Activated T-helper 17 cell treated with anti-CD3 and anti-CD28 coated beads, Interleukin-2, amount 50 U/mL, for 72 hours (primary cell): ENCODE data around the gene RGPD6. TPM values are rescaled to one million over a fixed set of nuclear protein-coding genes. Genes with fewer than 3 reads are reported as not detected.
"Not testable (repeated sequence)": the region's sequence is repeated elsewhere in the genome, so short reads cannot be mapped to it uniquely, and the experiment has no call there.

Source experiments
- ATAC-seq: fragments of 150-1000 bp; cut with Tn5 transposase; replicated peaks from 2 replicates; pipeline ENCODE4 v1.10.0; 2021; ENCODE audit warnings: mild to moderate bottlenecking, moderate library complexity
- H3K27ac Mint-ChIP-seq: one replicate; pipeline ENCODE4 v1.8.0; 2022; ENCODE audit warnings: mixed read lengths
- H3K27me3 Mint-ChIP-seq: one replicate; pipeline ENCODE4 v1.8.0; 2022; ENCODE audit warnings: mixed read lengths
- H3K36me3 Mint-ChIP-seq: one replicate; pipeline ENCODE4 v1.8.0; 2022; ENCODE audit warnings: low read depth, mild to moderate bottlenecking, mixed read lengths
- H3K4me1 Mint-ChIP-seq: one replicate; pipeline ENCODE4 v1.8.0; 2022; ENCODE audit warnings: mixed read lengths
- H3K4me3 Mint-ChIP-seq: one replicate; pipeline ENCODE4 v1.8.0; 2022; ENCODE audit warnings: mild to moderate bottlenecking, mixed read lengths
- H3K9me3 Mint-ChIP-seq: one replicate; pipeline ENCODE4 v1.8.0; 2022; ENCODE audit warnings: mixed read lengths
- total RNA-seq, 2 donors: library from RNA; stranded (reverse); gene quantifications; one replicate each; pipeline ENCODE4 v1.2.3, GENCODE V29; 2022

RGPD6 gene
- total RNA-seq, 2 donors from 2014 or later: 12.5 to 16.1 TPM

GRCh38 chr2:110578429-110578828 lies 1.4 kb upstream of the RGPD6 start:
- H3K27me3 Mint-ChIP-seq, H3K4me3 Mint-ChIP-seq, H3K27ac Mint-ChIP-seq, H3K9me3 Mint-ChIP-seq, ATAC-seq, H3K4me1 Mint-ChIP-seq, H3K36me3 Mint-ChIP-seq: not testable (repeated sequence)

GRCh38 chr2:110499755-110500377 lies 77.2 kb downstream of the RGPD6 start:
- peak; percentile 75 for ATAC-seq

DNA sequence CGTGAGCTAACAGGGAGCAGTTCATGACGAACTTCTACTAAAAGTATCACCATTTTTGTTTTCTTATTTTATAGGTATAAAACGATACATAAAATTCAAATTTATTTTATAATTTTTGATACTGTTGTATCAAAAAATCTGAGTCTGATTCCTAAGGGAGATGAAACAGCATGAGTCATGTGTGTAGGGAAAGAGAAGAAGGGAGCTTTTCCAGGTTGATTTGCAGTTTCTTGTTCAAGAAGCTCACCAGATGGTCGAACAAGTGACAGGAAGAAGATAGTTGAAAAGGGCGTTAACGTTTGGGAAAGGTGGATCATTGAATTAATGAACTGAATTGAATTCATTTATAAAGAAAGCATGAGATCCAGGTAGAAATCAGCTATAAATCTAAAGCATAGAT lies 81.0 kb downstream of the RGPD6 start:
- not testable (repeated sequence) for H3K27me3 Mint-ChIP-seq, ATAC-seq, H3K27ac Mint-ChIP-seq, H3K4me1 Mint-ChIP-seq, H3K4me3 Mint-ChIP-seq, H3K36me3 Mint-ChIP-seq, H3K9me3 Mint-ChIP-seq

More at GRCh38 chr2:110499755-110500377, 77.2 kb downstream of the RGPD6 start:
- H3K4me1 Mint-ChIP-seq, H3K36me3 Mint-ChIP-seq, H3K4me3 Mint-ChIP-seq, H3K27me3 Mint-ChIP-seq, H3K9me3 Mint-ChIP-seq, H3K27ac Mint-ChIP-seq: not testable (repeated sequence)

GRCh38 chr2:110494488-110494887 lies 82.5 kb downstream of the RGPD6 start:
- not testable (repeated sequence) for H3K4me1 Mint-ChIP-seq, H3K4me3 Mint-ChIP-seq, H3K9me3 Mint-ChIP-seq

DNA sequence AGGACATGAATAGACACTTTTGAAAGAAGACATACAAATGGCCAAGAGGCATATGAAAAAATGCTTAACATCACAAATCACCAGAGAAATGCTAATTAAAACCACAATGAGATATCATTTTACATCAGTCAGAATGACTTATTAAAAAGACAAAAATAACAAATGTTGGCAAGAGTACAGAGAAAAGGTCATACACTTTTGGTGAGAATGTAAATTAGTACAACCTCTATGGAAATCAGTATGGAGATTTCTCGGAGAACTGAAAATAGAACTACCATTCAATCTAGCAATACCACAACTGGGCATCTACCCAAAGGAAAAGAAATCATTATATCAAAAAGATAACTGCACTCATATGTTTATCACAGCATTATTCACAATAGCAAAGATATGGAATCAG lies 88.0 kb downstream of the RGPD6 start:
- not testable (repeated sequence) for H3K4me1 Mint-ChIP-seq

More at GRCh38 chr2:110494488-110494887, 82.5 kb downstream of the RGPD6 start:
- not testable (repeated sequence) for H3K36me3 Mint-ChIP-seq, ATAC-seq, H3K27me3 Mint-ChIP-seq, H3K27ac Mint-ChIP-seq

GRCh38 chr2:110482697-110483096 lies 94.3 kb downstream of the RGPD6 start:
- not testable (repeated sequence) for H3K27me3 Mint-ChIP-seq, H3K27ac Mint-ChIP-seq, H3K4me1 Mint-ChIP-seq, H3K4me3 Mint-ChIP-seq, H3K9me3 Mint-ChIP-seq, ATAC-seq, H3K36me3 Mint-ChIP-seq

More for the DNA sequence above, 88.0 kb downstream of the RGPD6 start:
- not testable (repeated sequence) for H3K4me3 Mint-ChIP-seq, H3K27ac Mint-ChIP-seq, H3K27me3 Mint-ChIP-seq, H3K36me3 Mint-ChIP-seq, ATAC-seq, H3K9me3 Mint-ChIP-seq

- not testable (repeated sequence) for H3K36me3 Mint-ChIP-seq, H3K9me3 Mint-ChIP-seq, H3K27ac Mint-ChIP-seq, H3K4me3 Mint-ChIP-seq, H3K27me3 Mint-ChIP-seq, H3K4me1 Mint-ChIP-seq
- peak; percentile 50 for ATAC-seq
Measured at GRCh38 chr2:110481200-110481599, 95.8 kb downstream of the RGPD6 start.

DNA sequence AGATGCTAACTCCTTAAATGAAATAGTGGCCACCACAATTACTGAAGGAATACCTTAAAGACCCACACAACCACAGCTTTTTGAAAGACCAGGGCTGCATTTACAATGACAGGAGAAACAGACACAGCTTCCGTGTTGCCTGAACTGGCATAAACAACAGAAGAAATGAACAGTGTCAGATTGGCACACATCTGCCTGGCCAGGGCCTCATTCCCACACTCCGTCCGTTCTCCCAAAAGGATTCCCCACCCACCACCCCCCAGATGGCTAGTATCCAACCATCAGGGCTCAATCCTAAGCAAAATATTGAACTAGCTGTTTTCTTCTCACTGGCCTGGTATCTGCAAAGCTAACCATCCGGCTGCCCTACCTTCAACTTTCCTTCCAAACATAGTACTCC lies 96.9 kb downstream of the RGPD6 start:
- H3K4me3 Mint-ChIP-seq, H3K27me3 Mint-ChIP-seq, H3K9me3 Mint-ChIP-seq, H3K4me1 Mint-ChIP-seq, H3K27ac Mint-ChIP-seq, ATAC-seq, H3K36me3 Mint-ChIP-seq: not testable (repeated sequence)

DNA sequence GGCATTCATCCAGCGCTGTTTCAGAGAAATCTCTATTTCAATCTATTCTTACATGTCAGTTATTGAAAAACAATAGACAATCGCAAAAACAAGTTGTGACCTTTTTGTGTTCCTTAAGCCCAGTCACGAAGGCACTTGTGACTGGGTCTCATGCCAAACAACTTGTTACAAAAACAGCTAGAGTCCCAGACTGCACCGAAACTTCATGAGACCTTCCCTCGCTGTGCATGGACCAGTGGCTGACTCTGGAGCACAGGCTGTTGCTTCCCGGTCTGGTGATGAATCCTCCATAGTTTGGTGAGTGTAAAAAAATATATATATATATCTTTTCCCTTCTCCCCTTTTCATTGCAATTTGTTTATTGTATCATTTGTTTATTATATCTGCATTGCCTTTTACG lies 99.7 kb downstream of the RGPD6 start:
- not testable (repeated sequence) for H3K36me3 Mint-ChIP-seq, H3K27me3 Mint-ChIP-seq, ATAC-seq, H3K27ac Mint-ChIP-seq, H3K9me3 Mint-ChIP-seq, H3K4me1 Mint-ChIP-seq, H3K4me3 Mint-ChIP-seq

DNA sequence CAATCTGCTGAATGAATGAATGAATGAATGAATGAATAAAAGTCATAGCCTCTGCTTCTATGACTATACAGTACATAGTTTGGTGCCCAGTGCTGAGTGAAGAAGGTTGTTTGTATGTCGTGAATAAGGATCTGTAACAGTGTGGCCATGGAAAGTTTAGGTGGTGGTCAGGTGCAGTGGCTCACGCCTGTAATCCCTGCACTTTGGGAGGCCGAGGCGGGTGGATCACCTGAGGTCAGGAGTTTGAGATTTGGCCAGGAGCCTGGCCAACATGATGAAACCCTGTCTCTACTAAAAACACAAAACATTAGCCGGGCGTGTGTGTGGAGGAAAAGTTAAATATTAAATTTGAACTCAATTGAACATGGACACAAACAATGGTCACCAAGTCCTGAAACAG lies 100.1 kb downstream of the RGPD6 start:
- not testable (repeated sequence) for H3K4me3 Mint-ChIP-seq, H3K9me3 Mint-ChIP-seq, ATAC-seq, H3K4me1 Mint-ChIP-seq, H3K36me3 Mint-ChIP-seq, H3K27me3 Mint-ChIP-seq, H3K27ac Mint-ChIP-seq

DNA sequence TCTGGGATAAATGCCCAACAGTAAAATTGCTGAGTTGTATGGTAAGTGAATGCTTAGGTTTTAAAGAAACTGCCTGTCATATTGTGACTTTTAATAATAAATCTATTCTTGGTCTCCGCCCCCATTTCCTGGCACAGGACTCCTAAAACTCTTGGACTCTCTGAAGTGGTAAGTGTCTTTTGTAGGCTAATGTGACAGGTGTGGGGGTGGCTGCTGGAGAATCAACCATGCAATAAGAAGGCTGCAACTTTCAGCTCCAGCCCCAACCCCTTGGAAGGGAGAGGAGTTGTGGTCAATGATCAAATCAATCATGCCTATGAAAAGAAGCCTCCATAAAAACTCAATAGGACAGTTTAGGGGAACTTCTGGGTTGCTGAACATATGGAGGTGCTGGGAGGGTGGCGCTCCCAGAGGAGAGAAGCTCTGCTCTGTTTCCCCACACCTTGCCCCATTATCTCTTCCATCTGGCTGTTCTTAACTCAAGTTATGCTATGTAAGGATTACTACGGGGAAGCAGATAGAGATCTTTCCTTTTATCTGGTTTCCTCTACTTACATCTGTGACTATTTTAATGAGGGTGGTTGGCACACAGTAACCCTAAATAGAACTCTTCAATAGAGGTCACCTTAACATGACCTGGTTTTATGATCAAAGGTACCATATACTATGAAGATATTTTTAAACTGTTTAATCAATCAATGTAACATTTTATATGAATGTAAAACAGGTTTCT lies 101.2 kb downstream of the RGPD6 start:
- H3K9me3 Mint-ChIP-seq, H3K4me3 Mint-ChIP-seq, H3K27ac Mint-ChIP-seq, H3K4me1 Mint-ChIP-seq, H3K27me3 Mint-ChIP-seq, H3K36me3 Mint-ChIP-seq: not testable (repeated sequence)
- peak; percentile 64 for ATAC-seq

DNA sequence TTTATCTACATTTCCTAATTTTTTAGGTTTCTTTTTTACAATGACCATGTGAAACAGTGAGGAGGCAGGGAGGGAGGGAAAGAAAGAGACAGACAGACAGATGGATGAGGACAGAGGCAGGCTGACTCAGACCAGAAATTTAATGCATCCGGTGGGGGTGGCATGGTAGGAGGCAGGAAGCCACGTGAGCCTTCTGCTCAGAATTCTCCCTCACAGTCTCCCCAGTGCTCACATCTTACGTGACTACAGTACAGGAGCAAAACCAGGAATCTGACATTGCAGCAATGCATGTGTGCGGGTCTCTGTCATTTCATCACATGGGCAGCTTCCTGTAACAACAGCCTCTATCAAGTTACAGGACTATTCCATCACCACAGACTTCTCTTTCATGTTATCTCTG lies 102.1 kb downstream of the RGPD6 start:
- peak; percentile 91 for ATAC-seq
- H3K27me3 Mint-ChIP-seq, H3K36me3 Mint-ChIP-seq, H3K9me3 Mint-ChIP-seq, H3K4me1 Mint-ChIP-seq, H3K4me3 Mint-ChIP-seq, H3K27ac Mint-ChIP-seq: not testable (repeated sequence)

DNA sequence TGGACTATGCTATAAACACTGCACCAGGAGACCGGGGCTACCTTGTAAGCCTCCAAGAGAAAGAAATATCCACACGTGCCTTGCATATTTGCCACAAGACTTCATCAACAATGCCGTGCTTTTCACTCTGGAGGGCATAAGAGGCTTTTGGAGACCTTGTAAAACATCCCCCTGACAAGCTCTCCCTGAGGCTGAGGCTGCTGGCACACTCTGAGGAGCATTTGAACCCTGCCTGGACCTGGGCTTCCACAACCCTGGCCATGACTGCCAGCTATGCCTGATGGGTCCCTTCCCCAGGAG lies 104.0 kb downstream of the RGPD6 start:
- not testable (repeated sequence) for H3K4me1 Mint-ChIP-seq, H3K9me3 Mint-ChIP-seq, H3K4me3 Mint-ChIP-seq, H3K27me3 Mint-ChIP-seq, H3K27ac Mint-ChIP-seq, ATAC-seq, H3K36me3 Mint-ChIP-seq

DNA sequence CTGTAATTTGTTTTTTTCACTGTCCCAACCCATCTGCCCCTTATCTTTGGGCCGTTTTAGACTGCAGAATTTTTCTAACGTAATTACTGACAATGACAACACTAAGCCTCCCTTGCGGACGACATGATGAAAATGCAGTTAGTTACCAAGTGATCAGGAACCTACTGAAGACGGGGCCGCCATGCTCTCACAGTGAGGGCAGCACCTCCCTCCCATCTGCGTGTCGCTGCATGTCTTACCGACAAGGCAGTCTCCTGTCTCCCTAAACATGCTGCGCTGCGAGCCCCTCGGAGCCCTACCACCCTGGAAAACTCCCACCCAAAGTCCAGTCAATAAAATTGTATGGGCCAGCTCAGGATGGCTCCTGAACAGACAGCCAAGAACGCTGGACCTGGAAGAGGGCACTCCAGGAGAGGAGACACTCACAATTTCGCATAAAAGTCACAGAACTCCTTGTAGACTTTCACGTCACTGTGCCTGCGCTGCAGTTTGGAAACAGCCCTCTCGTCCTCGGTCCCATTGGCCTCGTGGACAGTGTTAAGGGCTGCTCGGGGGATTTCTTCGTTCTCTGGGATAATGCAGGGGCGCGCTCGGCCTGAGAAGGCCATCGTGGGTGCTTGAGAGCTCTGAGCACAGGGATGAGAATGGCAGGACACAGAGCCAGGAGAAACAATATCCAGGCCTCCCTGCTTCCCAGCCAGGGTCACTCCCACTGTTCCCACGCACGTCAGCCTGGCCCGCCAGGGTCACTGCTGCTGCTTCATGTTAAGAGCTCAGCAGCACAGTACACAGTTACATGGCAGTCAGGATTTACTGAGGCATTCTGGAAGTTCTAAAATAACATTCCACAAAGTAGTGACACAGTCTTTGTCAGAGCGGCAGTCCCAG lies 104.6 kb downstream of the RGPD6 start, which contains the start of gene LIMS4:
LIMS4 (minus strand) TSS at position 646 of the 888 bp plus-strand sequence; CDS start at position 608, 38 bp downstream.
- not testable (repeated sequence) for H3K27me3 Mint-ChIP-seq, H3K4me1 Mint-ChIP-seq, H3K4me3 Mint-ChIP-seq, H3K9me3 Mint-ChIP-seq, H3K36me3 Mint-ChIP-seq, ATAC-seq, H3K27ac Mint-ChIP-seq

DNA sequence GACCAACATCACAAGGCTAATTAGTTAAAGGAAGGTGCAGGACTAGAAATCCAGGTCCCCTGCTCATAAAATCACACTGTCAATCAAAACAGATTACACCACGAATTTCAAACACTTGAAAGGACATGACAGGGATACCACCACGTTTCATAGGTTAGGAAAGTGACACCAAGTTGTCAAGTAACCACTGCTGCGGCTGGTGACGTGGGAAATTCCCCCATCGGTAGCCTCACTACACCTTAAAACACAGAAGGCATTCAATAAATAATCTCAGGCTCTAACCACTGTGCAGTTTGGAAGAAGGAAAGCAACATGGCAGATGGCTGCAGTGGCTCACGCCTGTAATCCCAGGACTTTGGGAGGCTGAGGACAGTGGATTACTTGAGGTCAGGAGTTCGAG lies 108.1 kb downstream of the RGPD6 start:
- H3K4me1 Mint-ChIP-seq, H3K4me3 Mint-ChIP-seq, H3K9me3 Mint-ChIP-seq, ATAC-seq, H3K36me3 Mint-ChIP-seq, H3K27ac Mint-ChIP-seq, H3K27me3 Mint-ChIP-seq: not testable (repeated sequence)
